GM19328 (cell line): Measurements from ENCODE around the gene MRPS7.

Source experiments
- ATAC-seq: cut with Tn5 transposase; IDR thresholded peaks from one replicate; pipeline ENCODE4 v1.9.1; 2021; ENCODE audit warnings: mild to moderate bottlenecking, moderate library complexity; ENCODE audit not compliant: unreplicated experiment

MRPS7 gene

DNA sequence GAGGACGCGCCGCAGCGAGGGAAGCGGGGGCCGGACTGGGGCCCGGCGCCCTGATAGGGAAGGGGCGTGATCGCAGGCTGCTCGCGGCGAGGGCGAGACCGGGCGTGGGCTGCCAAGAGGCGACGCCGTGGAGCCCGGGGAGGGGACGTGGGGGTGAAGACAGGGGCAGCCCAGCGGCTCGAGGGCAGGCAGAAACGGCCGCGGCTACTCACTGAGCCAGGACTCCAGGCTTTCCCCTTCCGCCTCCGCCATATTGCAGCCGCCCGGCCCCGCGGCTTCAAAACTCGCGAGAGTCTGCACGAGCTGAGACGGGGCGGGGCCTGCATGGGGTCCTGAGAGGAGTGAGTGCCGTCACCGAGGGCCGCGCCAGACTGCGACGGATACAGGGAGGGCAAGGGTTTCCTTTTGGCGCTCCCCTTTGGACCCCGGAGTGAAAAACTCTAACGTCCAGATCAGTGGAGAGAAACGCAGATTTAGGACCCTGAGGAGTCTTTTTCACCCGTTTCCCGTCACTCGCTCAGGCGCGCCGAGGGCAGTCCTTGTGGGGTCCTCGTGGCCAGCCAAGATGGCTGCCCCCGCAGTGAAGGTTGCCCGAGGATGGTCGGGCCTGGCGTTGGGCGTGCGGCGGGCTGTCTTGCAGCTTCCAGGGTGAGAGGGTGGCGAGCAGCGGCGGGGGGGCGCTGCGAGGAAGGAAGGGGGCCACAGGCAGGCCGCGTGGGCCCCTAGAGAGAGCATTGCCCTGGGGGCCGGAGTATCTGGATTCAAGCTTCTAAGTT, at the start of gene MRPS7, which contains the start of gene GGA3:
Gene MRPS7, plus strand, starts transcription at position 544 of the 776 bp plus-strand sequence. Its CDS starts 22 bp downstream, at position 566.
Gene GGA3, minus strand, starts transcription at position 271 of the 776 bp plus-strand sequence. Its CDS starts 19 bp downstream, at position 252.
- peak; percentile 79 for ATAC-seq

DNA sequence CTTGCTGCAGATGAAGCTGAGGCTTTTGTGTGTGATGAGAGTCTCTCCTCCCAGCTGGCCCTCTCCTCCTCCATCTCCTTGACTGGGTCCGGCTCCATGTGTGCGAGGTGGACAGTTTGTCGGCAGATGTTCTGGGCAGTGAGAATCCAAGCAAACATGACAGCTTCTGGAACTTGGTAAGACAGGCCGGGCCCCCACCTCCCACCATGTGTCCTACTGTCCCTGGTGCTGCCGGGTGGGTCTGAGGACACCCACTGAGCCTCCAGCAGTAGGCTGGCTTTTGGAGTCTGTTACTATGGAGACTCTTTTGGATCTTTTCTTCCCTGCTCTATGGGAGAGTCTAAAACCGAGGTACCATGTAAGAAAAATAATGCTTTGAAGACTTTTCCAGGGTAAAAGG, 43.5 kb upstream of the MRPS7 start:
- no peak for ATAC-seq

DNA sequence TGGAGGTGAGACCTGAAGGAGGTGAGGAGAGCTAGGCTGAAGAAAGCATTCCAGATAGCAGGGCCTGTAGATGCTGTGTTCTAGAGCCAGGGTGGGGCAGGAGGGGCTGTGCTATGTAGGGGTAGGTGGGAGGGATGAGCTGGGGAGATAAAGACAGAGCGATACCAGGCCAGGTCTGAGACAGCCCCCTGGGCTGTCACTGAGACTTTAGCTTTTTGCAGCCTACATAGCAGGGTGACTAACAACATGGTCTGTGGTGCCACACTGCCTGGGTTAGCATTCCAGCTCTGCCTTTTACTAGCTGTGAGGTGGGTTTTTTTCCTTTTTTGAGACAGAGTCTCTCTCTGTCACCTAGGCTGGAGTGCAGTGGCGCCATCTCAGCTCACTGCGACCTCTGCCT, 41.9 kb upstream of the MRPS7 start:
- ATAC-seq: no peak

DNA sequence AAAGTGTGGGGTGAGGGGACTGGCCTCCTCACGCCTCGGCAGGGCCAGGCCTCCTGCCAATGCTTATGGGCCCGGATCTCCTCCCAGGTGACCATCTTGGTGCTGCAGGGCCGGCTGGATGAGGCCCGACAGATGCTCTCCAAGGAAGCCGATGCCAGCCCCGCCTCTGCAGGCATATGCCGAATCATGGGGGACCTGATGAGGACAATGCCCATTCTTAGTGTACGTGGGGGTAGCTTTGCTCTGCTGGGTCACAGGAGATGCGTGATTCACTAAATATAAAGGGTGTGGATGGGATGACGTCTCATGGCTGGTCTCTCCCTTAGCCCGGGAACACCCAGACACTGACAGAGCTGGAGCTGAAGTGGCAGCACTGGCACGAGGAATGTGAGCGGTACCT, 36.7 kb upstream of the MRPS7 start:
- no peak for ATAC-seq

DNA sequence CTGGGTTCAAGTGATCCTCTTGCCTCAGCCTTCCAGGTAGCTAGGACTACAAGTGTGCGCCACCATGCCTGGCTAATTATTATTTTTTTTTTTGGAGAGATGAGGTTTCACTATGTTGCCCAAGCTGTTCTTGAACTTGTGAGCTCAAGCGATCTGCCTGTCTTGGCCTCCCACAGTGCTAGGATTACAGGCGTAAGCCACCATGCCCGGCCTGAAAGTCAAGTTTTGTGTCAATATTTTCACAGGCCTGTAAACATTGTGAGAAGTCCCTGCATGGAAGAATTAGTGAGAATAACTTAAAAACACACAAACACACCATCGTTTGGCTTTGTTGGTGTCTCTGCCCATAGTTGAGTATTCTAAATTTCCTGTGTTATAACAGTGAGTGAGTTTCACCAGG, 34.0 kb upstream of the MRPS7 start:
- no peak for ATAC-seq

DNA sequence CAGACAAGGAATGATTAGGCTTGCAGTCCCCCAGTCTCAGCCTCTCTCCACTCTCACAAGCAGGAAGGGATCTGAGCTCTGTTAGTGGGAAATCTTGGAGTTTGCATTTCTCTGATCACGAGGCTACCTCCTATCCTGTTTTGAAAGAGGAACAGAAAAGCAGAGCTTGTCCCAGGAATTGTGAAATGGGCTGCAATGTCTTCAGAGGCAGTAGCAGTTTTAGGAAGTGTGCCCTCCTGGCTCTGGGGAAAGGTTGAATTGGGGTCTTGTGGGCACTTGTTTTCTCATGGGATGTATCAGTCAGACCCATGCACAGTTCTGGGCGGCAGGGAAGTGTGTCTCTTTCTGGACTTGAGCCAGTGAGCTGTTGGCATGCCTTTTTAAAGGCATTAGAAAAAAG, 33.4 kb upstream of the MRPS7 start:
- no peak for ATAC-seq

DNA sequence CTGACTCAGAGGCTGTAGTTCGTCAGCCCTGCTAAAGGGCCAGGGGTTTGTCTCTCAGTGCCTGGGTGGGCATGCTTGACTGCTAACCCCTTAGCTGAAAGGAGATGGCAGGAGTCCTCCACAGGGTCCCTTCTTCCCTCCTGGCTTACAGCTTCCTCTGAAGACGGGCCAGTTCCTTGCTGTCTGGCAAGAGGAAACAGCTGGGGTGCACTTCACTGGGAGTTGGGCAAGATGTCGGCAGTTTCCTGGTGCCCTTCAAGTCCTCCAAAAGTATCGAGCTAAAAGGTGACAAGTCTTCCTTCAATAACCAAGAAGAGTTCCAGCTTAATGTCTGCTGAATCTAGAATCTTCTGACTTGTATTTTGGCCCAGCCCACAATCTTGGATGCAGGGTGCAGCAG, 32.8 kb upstream of the MRPS7 start:
- no peak for ATAC-seq

DNA sequence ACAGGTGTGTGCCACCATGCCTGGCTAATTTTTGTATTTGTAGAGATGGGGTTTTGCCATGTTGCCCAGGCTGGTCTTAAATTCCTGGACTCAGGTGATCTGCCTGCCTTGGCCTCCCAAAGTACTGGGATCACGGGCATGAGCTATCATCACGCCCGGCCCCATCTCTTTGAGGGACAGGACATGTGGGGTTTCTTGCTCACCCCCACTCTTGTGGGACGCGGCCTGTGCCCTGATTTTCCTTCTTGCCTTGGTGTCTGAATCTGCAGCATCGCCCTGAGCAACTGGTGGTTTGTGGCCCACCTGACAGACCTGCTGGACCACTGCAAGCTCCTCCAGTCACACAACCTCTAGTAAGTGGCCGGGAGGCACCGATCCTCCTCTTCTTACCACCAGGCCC, 30.6 kb upstream of the MRPS7 start:
- ATAC-seq: no peak

DNA sequence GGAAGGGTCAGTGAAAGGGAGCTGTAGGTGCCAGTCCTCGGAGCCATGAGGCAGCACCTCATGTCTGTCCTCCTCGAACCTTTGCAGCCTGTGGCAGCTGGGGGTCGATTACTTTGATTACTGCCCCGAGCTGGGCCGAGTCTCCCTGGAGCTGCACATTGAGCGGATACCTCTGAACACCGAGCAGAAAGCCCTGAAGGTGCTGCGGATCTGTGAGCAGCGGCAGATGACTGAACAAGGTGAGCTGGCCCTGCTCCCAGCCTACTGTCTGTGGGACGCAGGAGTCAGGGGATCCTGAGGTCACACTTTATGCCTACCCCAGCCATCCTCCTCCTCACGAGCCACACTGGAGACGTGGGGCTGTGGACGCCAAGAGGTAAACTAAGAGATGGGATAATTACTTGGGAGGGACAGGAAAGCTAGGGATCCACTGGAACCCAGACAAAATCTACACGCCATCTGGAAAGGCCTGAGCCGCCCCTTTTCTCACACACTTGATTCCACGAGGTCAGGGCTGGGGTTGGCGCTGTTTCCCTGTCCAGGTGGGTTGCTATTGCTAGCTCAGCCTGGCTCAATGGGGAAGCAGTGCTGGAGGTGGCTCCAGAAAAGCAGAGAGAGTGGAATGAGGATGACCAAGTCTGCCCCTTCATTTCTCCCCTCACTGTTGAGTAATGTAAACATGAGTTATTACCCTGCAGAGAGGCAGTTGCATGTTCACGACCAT, 29.8 kb upstream of the MRPS7 start:
- no peak for ATAC-seq

DNA sequence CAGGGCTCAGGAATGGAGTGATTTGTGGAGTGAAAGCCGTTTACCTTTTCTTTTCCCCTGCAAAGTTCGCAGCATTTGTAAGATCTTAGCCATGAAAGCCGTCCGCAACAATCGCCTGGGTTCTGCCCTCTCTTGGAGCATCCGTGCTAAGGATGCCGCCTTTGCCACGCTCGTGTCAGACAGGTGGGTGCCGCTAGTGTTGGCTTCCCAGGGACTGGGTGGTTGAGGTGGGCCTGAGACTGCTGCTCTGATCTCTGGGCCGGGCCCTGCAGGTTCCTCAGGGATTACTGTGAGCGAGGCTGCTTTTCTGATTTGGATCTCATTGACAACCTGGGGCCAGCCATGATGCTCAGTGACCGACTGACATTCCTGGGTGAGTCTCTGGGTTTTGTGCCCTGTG, 28.9 kb upstream of the MRPS7 start:
- no peak for ATAC-seq

DNA sequence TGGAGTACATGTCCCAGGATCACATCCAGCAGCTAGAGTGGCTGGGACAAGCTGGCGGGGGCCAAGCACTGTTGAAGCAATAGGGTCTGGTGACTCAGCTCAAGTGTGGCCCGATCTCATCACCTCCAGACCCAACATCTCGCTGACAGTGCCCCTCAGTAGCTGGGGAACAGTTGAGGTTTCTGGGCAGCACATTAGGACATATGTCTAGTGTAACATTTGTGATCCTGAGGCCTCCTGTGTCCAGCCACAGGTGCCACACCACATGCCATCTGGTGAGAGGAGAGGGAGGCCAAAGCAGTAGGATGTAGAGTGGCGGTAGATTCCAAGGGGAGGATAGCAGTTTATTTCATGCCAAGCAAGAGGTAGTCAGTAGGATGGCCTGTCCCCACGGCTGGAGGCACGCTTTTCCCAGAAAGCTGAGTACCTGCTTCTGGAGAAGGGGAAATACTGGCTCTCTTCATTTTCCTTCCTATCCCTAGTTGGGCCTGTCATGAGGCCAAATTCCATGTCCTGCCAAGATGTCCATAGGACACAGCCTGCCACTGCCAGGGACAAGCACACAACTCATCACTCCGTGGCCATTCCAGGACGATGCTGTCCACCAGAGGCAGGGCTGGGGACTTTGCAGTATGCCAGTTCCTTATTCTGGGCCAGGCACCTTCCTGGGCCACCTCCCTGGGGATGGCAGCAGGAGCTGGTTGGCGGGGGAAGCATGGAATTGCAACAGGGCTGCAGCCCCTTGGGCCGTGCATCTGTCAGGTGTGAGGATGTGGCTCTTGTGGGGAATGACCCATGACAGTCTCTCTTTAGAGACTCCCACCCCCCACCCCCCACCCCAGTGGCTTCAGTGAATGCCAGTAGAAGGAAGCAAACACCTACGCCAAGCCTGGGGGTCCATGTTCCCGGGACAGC, 24.3 kb upstream of the MRPS7 start:
- no peak for ATAC-seq

DNA sequence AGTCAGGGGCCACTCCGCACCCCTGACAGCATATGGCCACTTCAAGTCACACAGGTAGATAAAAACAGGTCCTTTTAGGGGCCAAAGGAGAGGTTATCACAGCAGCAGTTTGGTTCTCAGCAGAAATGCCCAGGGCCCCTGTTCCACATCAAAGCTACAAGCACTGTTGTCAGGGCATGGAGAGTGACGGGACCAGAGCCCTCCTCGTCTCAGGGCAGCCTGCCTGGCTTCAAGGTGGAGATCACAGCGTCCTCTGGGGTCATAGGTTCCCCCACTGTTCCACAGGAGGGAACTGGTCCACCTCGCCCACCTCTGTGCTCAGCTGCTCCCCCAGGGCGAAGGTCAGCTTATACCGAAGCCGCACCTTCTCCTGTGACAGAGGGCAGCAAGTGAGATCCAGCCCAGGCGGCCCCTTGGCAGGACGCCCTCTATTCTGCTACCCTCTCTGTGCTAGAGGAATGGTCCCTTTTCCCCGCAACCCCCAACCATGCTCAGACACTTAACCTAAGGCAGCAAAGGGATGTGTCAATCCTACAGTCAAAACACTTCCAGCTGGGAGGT, 23.6 kb upstream of the MRPS7 start:
- ATAC-seq: no peak

DNA sequence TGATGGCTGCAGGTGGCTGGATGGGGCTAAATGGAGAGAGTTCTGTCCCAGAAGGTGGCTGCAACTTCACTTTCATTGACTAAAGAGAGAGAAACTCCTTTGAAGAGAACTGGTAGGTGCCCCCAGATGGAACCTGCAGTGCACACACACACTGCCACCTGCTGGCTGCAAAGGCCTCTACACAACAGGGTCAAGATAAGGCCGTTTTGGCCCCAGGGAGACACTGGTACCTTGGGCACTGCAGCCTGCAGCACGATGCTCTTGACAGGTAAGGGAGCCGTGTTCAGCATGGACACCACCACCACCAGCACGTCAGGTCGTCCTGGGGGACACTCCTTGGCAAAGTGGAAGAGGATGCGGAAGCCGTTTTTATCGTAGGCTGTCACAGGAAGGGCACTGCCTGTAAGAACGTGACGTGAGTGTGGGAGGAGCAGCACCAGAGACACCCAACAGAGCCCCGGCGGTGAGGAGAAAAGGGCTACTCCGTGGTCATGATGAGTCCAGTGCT, 22.9 kb upstream of the MRPS7 start:
- ATAC-seq: no peak

DNA sequence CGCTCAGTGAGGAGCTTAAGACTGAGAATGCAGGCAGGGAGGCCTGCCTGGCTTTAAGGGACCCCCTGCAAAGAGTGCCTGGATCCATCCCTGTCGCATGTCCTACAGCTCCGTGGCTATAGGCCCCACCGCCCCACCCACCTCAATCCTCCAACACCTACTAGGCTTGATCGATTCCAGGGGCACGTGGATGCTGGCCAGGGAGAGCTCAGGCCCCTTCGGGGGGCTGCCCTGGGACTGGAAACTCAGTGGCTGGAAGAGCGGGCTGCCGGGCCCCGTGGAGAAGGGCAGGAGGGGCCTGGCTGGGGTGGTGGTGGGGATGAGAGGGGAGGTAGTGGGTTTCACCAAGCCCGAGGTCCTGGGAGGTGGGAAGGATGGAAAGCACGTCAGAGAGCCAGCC, 22.5 kb upstream of the MRPS7 start:
- no peak for ATAC-seq

DNA sequence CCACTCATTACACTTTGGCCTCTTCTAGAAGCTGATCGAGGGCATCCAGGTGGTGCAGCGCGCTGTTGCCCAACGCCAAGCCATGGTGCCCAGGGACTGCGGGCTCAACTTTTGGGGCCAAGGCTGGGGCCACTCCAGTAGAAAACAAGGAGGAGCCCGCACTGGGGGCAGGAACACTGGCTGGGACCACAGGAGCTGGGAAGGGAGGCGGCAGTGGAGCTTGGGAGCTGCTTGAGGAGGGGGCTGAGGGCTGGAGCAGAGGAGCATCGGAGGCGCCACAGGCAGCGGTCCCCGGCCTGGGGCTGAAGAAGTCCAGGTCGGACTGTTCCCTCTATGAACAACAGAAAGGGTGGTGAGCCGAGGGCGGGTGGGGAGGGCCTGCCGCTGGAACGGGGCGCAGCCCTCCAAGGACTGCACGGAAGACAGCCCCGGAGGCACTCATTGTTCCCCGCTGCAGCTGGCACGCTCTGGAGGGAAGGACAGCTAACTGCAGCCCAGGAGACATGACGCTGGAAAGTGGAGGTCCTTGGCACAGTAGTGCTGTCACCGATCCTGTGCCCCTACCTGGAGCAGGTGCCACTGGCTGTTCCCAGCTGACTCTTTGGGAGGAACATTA, 21.8 kb upstream of the MRPS7 start:
- no peak for ATAC-seq

DNA sequence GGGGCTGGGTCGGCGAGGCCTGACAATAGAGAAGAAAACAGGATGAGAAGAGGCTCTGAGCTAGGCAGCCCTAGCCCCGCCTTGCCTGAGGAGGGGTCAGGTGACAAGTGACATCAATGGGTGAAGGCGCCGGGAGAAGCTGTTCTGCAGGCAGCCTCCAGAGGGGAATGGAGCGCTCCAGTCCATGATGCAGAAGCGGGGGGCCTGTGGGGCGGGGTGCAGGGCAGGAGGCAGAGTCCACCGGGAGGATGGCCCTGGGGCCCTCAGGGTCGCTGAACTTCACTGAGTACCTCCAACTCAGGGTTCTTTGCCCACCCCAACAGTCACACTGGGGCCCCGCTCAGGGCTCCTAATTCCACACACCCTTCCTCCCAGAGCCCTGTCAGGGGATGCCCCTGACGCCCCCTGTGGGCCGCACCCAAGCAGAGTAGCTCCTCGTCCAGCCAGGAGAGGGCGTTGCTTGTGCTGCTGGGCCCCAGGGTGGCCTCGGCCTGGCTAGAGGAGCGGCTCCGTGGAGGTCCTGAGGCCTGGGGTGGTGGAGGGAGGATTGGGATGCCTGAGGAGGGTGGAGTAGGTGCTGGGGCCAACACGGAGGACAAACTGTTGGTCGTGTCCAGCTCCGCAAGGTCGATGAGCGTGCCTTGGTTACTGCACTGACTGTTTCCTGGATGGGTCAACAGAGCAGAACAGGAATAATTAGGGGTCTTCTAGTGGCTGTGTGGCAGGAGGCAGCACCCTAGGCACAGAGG, 21.1 kb upstream of the MRPS7 start:
- ATAC-seq: no peak

DNA sequence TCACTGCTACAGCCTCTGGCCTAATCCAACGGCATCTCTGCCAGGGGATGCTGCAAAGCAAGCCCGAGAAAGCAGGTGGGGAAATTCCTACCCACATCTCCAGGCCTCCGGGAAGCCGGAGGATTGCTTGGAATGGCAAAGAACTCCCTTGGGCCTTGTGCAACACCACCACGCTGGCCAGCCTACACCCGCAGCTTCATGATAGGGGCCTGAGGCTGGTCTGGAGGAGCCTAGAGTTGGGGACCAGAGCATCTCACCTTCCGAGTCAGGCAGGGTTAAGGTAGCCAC, 20.6 kb upstream of the MRPS7 start:
- no peak for ATAC-seq

DNA sequence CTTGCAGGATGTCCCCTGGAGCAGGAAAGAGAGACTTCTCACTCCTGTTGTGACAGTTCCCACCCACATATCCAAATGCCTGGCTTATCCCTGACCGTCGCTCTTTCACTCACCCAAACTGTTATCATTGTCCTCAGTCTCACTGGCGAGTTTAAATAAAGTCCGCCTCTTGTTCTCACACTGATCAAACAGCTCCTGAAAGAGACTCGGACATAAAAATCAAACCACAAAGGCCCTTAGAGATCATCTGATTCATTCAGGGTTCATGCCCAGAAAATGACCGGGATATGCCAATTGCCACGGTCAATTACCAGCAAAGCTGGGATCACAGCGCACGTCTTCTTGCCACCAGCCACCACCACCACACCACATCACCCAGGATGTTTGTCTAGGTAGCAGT, 20.2 kb upstream of the MRPS7 start:
- no peak for ATAC-seq

DNA sequence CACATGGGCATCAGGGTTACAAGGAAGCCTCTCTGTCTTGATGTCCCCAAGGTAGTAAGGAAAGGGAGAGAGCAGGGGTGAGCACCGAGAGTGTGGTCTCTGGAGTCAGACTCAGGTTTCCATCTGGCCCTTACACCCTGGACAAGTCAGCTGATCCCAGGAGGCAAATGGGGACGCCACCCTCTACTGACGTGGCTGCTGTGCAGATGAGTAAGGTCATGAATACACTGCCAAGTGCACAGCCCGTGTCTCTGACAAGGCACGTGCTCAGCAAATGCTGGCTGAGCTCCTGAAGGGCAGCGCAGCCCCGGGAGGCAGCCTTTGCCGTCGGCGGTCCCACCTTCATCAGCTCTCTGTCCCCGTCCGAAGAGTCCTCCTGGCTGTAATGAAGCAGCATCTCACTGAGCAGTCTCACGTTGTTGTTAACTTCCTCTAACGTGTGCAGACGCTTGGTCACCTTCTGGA, 19.7 kb upstream of the MRPS7 start:
- ATAC-seq: no peak
